Activated CD8-positive, alpha-beta memory T cell treated with anti-CD3 and anti-CD28 coated beads for 4 hours (primary cell): ENCODE measurements around the gene CCL27.

Source experiments
- DNase-seq, 2 donors: peaks; one replicate each; pipeline ENCODE4 v3.0.0-alpha.2; 2020; ENCODE audit warnings: low read depth in 2 of 2

CCL27 gene

GRCh38 chr9:34684816-34685215 lies 22.4 kb upstream of the CCL27 start:
- no peak for DNase-seq

- no peak for DNase-seq
Measured at GRCh38 chr9:34684145-34684544, 21.7 kb upstream of the CCL27 start.

- DNase-seq, result no peak
Measured at GRCh38 chr9:34675869-34676268, 13.4 kb upstream of the CCL27 start.

GRCh38 chr9:34675048-34675714 lies 12.7 kb upstream of the CCL27 start:
- peak in 1 of 2 donors; percentile 16 for DNase-seq

GRCh38 chr9:34674440-34674839 lies 12.0 kb upstream of the CCL27 start:
- DNase-seq, result no peak

GRCh38 chr9:34671307-34671706 lies 8.8 kb upstream of the CCL27 start:
- no peak for DNase-seq

- DNase-seq, result no peak
Measured at GRCh38 chr9:34669809-34670562, 7.5 kb upstream of the CCL27 start.

- DNase-seq, result peak; percentile 76 to 80
Measured at GRCh38 chr9:34665381-34666250, 3.2 kb upstream of the CCL27 start.

- DNase-seq, result no peak
Measured at GRCh38 chr9:34665067-34665380, 2.6 kb upstream of the CCL27 start.

GRCh38 chr9:34664281-34665066 lies 2.0 kb upstream of the CCL27 start:
- DNase-seq, result peak; percentile 12 to 38

GRCh38 chr9:34663303-34663605 lies 797 bp upstream of the CCL27 start:
- DNase-seq, result no peak

- DNase-seq, result no peak
Measured at GRCh38 chr9:34659592-34660253, 2.7 kb downstream of the CCL27 start.

GRCh38 chr9:34658461-34658860 lies 4.0 kb downstream of the CCL27 start:
- DNase-seq, result no peak

- DNase-seq, result no peak
Measured at GRCh38 chr9:34656992-34657391, 5.5 kb downstream of the CCL27 start.

- DNase-seq, result no peak
Measured at GRCh38 chr9:34655394-34655793, 7.1 kb downstream of the CCL27 start.

- no peak for DNase-seq
Measured at GRCh38 chr9:34654323-34655051, 8.0 kb downstream of the CCL27 start.

- no peak for DNase-seq
Measured at GRCh38 chr9:34653151-34654072, 9.0 kb downstream of the CCL27 start.

- no peak for DNase-seq
Measured at GRCh38 chr9:34652602-34653000, 9.9 kb downstream of the CCL27 start.

GRCh38 chr9:34651876-34652601 lies 10.4 kb downstream of the CCL27 start, which contains the start of gene IL11RA:
TSS of gene IL11RA (plus strand) at chr9:34652185. CDS start at chr9:34655218, 3,033 bp downstream.
- DNase-seq, result peak in 1 of 2 donors; percentile 38
